ENCODE measurements around the gene ICAM5.

The ICAM5 gene

GRCh38 chr19:10343495-10343894, 53.7 kb downstream of the ICAM5 start:
- peaks cover 4% of the 10 kb centered on the region for H3K36me3 Mint-ChIP-seq (ENCODE audit: insufficient read depth)
- ATAC-seq (replicated peaks) (no peak), DNase-seq (no peak)
- H3K4me1 Mint-ChIP-seq (ENCODE audit: low read depth in 2 of 2) = peaks cover 18 to 19% of the 10 kb centered on the region in 2 donors
- H3K9me3 Mint-ChIP-seq = no peaks in the 10 kb centered on the region
- no peak overlapping the region for H3K4me3 Mint-ChIP-seq
- H3K27me3 Mint-ChIP-seq = no peaks in the 10 kb centered on the region
- no peak overlapping the region for H3K27ac Mint-ChIP-seq

DNA sequence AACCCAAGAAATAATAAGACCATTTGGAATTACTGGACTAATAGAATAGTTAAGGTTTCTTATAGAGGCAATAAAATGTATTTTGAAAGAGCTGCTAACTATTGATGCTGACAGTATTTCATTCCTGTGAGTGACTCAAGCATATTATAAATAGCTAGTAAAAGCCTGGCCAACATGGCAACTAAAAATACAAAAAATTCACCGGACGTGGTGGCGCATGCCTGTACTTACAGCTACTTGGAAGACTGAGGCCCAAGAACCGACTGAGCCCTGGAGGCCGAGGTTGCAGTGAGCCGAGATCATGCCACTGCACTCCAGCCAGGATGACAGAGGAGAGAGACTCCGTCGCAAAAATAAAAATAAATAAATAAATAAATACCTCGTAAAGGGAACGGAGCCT, 55.0 kb downstream of the ICAM5 start:
- H3K27me3 Mint-ChIP-seq = no peaks in the 10 kb centered on the region
- ATAC-seq (replicated peaks) = no peak

More for the DNA sequence above, 55.0 kb downstream of the ICAM5 start:
- no peak for DNase-seq
- H3K27ac Mint-ChIP-seq = no peak overlapping the region
- H3K4me3 Mint-ChIP-seq = no peak overlapping the region
- H3K36me3 Mint-ChIP-seq (ENCODE audit: insufficient read depth) = peaks cover under 1% of the 10 kb centered on the region
- H3K4me1 Mint-ChIP-seq (ENCODE audit: low read depth in 2 of 2) = peaks cover 6 to 7% of the 10 kb centered on the region in 2 donors
- no peaks in the 10 kb centered on the region for H3K9me3 Mint-ChIP-seq
